ENCODE results near the gene ACTL8. TPM values are rescaled to one million over a fixed set of nuclear protein-coding genes. Genes with fewer than 3 reads are reported as not detected.

The ACTL8 gene
- total and polyA plus RNA-seq, 11 donors = not detected

DNA sequence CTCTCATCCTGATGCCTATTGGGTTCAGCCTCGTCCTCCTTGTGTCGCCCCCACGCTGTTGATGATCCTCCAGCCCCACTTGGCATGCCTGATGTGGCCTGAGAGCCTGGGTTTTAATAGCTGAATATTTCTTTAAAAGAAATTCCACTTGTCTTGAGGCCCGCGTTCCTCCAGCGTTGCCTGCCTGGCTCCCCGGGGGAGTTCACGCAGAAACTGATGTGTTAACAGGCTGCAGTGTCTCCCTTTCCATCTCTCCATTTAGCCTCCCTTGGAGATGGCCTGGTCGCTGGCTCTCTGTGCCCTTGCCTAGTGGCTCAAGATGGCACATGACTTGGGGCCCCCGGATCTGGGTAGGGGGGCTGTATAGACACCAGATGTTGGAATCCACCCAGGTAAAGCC, 9.5 kb downstream of the ACTL8 start:
- WGBS, 4 donors = 48 to 61% (median 55%) methylated on average over 8 to 10 of the region's 10 CpGs
- H3K27me3 ChIP-seq = peaks cover 0 to 21% (median 0%) of the 10 kb centered on the region in 9 donors
- TF ChIP-seq, protein P1, sequence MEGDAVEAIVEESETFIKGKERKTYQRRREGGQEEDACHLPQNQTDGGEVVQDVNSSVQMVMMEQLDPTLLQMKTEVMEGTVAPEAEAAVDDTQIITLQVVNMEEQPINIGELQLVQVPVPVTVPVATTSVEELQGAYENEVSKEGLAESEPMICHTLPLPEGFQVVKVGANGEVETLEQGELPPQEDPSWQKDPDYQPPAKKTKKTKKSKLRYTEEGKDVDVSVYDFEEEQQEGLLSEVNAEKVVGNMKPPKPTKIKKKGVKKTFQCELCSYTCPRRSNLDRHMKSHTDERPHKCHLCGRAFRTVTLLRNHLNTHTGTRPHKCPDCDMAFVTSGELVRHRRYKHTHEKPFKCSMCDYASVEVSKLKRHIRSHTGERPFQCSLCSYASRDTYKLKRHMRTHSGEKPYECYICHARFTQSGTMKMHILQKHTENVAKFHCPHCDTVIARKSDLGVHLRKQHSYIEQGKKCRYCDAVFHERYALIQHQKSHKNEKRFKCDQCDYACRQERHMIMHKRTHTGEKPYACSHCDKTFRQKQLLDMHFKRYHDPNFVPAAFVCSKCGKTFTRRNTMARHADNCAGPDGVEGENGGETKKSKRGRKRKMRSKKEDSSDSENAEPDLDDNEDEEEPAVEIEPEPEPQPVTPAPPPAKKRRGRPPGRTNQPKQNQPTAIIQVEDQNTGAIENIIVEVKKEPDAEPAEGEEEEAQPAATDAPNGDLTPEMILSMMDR (IDR thresholded peaks at IDR 0.05) = no peak
- no peak for TF ChIP-seq POLR2A (IDR thresholded peaks at IDR 0.05)
- H3K27ac ChIP-seq = no peak overlapping the region
- no peak for ATAC-seq
- intact Hi-C loops (cut with DNase I) = no loop called here
- DNase-seq = no peak
- peaks cover 0 to 13% (median 9%) of the 10 kb centered on the region in 12 donors for H3K9me3 ChIP-seq
- no peak overlapping the region for H3K4me3 ChIP-seq
- H3K36me3 ChIP-seq = no peaks in the 10 kb centered on the region
- H3K4me1 ChIP-seq = peaks cover 0 to 10% (median 0%) of the 10 kb centered on the region in 12 donors

DNA sequence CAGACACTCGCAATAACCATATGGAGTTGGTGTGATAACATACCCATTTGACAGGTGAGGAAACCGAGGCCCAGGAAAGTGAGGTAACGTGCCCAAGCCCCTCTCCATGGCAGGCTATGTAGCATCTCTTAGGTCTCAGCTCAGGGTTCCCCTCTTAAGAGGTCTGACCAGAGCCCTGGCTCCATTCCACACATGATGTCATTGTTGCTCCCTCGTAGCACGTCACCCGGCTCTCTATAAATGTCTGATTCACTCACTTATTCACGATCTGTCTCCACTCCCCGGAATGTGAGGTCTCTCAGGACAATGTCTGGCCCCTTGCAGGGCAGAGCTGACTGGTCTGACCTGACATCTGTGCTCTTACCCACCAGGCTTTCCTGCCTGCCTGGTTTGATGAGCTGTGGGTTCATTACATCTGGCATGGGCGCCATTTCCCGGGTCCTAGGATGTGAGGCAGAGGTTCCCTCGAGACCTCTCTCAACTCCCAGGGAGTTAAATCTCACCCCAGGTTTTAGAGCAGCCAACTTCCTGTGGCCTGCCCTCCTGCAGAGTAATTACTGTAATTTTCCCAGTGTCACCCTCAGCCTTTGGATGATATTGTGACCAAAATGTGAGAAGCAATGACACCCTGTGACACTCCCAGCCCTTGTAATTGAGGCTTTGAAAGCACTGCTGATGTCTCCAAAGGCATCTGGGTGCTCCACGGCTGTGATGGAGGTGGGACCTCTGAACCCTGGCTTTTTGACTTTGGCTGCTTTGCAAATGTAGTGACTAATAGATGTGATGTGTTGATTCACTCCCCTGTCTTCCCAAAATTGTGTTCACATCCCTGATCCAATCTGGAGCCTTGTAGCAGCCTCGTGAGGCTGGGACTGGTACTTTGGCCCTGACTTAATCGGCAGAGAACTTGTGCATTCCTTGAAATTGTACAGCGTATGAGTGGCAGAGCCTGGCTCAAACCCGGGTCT, 10.6 kb downstream of the ACTL8 start:
- DNase-seq (peak in 1 of 5 donors; percentile 71), ATAC-seq (peak in 1 of 4 donors; percentile 72)
- peaks cover 0 to 10% (median 0%) of the 10 kb centered on the region in 12 donors for H3K4me1 ChIP-seq
- TF ChIP-seq POLR2A (IDR thresholded peaks at IDR 0.05) = no peak
- TF ChIP-seq, protein P1 (IDR thresholded peaks at IDR 0.05) = no peak
- peak overlapping the region in 2 of 12 donors; percentile 34 to 41 for H3K27ac ChIP-seq
- H3K9me3 ChIP-seq = peaks cover 0 to 2% (median 0%) of the 10 kb centered on the region in 12 donors
- peaks cover 0 to 21% (median 0%) of the 10 kb centered on the region in 9 donors for H3K27me3 ChIP-seq
- no peaks in the 10 kb centered on the region for H3K36me3 ChIP-seq
- no peak overlapping the region for H3K4me3 ChIP-seq
- 52 to 60% (median 57%) methylated on average over 15 to 16 of the region's 16 CpGs for WGBS, 4 donors
- intact Hi-C loops (cut with DNase I) = no loop called here

DNA sequence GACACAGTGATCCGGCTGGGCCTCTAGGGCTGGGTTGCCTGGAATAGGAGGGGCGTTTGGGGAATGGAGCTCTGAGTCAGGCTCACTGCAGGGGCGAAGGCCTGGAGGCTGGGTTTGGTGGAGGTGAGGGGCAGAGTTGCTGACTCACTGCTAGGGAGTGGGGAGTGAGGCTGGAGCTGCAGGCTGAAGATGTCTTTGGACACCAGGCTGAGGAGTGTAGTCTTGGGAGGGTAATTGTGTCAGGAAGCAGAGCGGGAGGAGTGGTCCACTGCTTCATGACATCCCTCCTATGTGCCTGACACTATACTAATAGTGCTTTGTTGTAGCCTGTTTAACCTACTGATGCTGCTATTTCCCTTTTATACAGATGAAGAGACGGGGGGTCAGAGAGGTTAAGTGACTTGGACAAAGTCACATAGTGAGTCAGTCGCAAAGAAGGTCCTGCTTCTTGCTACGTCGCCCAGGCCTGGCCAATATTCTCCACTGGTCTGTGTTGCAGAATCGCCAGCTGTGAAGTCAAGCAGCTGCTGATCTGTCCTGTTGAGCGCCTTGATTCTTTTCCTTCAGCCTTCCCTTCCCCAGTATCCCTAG, 13.6 kb downstream of the ACTL8 start:
- ATAC-seq (peak in 3 of 4 donors; percentile 73 to 80 (median 77)), DNase-seq (peak in 1 of 5 donors; percentile 72)
- intact Hi-C loops (cut with DNase I) = no loop called here
- H3K36me3 ChIP-seq = no peaks in the 10 kb centered on the region
- peaks cover 0 to 22% (median 0%) of the 10 kb centered on the region in 9 donors for H3K27me3 ChIP-seq
- H3K4me1 ChIP-seq = peaks cover 0 to 10% (median 0%) of the 10 kb centered on the region in 12 donors
- peak overlapping the region in 1 of 12 donors; percentile 76 for H3K27ac ChIP-seq
- WGBS, 4 donors = 78 to 83% (median 80%) methylated on average over 10 of the region's 10 CpGs
- H3K4me3 ChIP-seq = no peak overlapping the region
- TF ChIP-seq, protein P1 (IDR thresholded peaks at IDR 0.05) = no peak
- no peak for TF ChIP-seq POLR2A (IDR thresholded peaks at IDR 0.05)
- H3K9me3 ChIP-seq = no peaks in the 10 kb centered on the region

DNA sequence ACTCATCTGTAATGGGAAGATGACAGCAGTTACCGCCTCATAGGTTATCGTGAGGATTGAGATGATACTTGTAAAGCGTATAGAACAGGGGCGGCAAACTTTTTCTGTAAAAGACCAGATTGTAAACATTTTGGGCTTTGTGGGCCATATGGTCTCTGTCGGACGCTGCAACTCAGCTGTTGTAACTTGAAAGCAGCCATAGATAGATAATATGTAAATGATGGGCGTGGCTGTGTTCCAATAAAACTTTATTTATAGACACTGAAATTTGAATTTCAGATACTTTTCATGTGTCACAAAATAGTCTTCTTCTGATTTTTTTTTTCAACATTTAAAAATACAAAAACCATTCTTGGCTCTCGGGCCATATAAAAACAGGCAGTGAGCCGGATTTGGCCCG, 15.8 kb downstream of the ACTL8 start:
- no peak for TF ChIP-seq POLR2A (IDR thresholded peaks at IDR 0.05)
- TF ChIP-seq, protein P1 (IDR thresholded peaks at IDR 0.05) = no peak
- intact Hi-C loops (cut with DNase I) = no loop called here
- Histone ChIP-seq H3K36me3 (no peaks in the 10 kb centered on the region), H3K27me3 (peaks cover 0 to 24% (median 0%) of the 10 kb centered on the region in 9 donors), H3K4me3 (no peak overlapping the region), H3K27ac (no peak overlapping the region), H3K4me1 (peaks cover 0 to 5% (median 0%) of the 10 kb centered on the region in 12 donors), H3K9me3 (no peaks in the 10 kb centered on the region)
- 87 to 90% (median 89%) methylated on average over 10 of the region's 10 CpGs for WGBS, 4 donors
- DNase-seq (no peak), ATAC-seq (no peak)

Measured in heart left ventricle (tissue), 16 donors.